ENCODE data around the gene ZC2HC1B. TPM values are rescaled to one million over a fixed set of nuclear protein-coding genes. Genes with fewer than 3 reads are reported as not detected.

Gene ZC2HC1B
- total and polyA plus RNA-seq, 4 donors = not detected

DNA sequence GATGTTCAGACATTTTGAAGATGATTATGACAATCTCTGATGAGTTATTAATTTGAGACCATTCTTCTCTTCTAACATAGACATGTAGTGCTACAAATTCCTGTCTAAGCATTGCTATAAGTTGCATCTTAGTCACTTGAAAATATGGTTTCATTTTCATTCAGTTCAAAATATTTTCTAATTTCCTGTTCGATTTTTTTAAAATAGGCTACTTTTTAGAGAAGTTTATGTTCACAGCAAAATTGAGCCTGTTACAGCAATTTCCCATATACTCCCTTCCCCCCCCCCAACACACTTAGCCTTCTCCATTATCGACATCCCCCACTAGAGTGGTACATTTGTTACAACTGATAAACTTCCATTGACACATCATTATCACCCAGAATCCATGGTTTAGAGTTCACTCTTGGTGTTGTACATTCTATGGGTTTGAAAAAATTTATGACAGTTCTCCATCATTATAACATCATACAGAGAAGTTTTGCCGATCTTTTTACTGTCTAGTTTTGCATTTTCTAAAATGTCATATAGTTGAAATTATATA is 112.6 kb downstream of the ZC2HC1B start:
- no peak overlapping the region for H3K27ac ChIP-seq (ENCODE audit: low read depth in 1 of 2, low read length in 2 of 2)
- H3K4me3 ChIP-seq (ENCODE audit: low read depth in 1 of 3, low read length in 3 of 3) = no peak overlapping the region
- H3K9ac ChIP-seq (ENCODE audit: low read depth in 1 of 2, low read length in 2 of 2) = no peak overlapping the region
- TF ChIP-seq JUND (IDR thresholded peaks at IDR 0.05) (no peak), FOXA2 (IDR thresholded peaks at IDR 0.05) (no peak), RAD21 (IDR thresholded peaks at IDR 0.05) (no peak), NR2F2 (IDR thresholded peaks at IDR 0.05) (no peak), FOXA1 (IDR thresholded peaks at IDR 0.05) (no peak), EGR1 (IDR thresholded peaks at IDR 0.05; ENCODE audit: low read depth in 2 of 2) (no peak), GABPA (IDR thresholded peaks at IDR 0.05 in 1 of 2, conservative IDR thresholded peaks at IDR 0.05 in 1 of 2) (no peak), YY1 (IDR thresholded peaks at IDR 0.05) (no peak), HNF4G (IDR thresholded peaks at IDR 0.05) (no peak), TAF1 (conservative IDR thresholded peaks at IDR 0.05) (no peak), RXRA (IDR thresholded peaks at IDR 0.05) (no peak), HNF4A (conservative IDR thresholded peaks at IDR 0.05) (no peak)
- TF ChIP-seq, protein P1, sequence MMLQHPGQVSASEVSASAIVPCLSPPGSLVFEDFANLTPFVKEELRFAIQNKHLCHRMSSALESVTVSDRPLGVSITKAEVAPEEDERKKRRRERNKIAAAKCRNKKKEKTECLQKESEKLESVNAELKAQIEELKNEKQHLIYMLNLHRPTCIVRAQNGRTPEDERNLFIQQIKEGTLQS (IDR thresholded peaks at IDR 0.05) = no peak
- TF ChIP-seq, protein P2, sequence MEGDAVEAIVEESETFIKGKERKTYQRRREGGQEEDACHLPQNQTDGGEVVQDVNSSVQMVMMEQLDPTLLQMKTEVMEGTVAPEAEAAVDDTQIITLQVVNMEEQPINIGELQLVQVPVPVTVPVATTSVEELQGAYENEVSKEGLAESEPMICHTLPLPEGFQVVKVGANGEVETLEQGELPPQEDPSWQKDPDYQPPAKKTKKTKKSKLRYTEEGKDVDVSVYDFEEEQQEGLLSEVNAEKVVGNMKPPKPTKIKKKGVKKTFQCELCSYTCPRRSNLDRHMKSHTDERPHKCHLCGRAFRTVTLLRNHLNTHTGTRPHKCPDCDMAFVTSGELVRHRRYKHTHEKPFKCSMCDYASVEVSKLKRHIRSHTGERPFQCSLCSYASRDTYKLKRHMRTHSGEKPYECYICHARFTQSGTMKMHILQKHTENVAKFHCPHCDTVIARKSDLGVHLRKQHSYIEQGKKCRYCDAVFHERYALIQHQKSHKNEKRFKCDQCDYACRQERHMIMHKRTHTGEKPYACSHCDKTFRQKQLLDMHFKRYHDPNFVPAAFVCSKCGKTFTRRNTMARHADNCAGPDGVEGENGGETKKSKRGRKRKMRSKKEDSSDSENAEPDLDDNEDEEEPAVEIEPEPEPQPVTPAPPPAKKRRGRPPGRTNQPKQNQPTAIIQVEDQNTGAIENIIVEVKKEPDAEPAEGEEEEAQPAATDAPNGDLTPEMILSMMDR (IDR thresholded peaks at IDR 0.05; ENCODE audit: low read depth, low read length, missing input control) = no peak
- TF ChIP-seq, protein P3, sequence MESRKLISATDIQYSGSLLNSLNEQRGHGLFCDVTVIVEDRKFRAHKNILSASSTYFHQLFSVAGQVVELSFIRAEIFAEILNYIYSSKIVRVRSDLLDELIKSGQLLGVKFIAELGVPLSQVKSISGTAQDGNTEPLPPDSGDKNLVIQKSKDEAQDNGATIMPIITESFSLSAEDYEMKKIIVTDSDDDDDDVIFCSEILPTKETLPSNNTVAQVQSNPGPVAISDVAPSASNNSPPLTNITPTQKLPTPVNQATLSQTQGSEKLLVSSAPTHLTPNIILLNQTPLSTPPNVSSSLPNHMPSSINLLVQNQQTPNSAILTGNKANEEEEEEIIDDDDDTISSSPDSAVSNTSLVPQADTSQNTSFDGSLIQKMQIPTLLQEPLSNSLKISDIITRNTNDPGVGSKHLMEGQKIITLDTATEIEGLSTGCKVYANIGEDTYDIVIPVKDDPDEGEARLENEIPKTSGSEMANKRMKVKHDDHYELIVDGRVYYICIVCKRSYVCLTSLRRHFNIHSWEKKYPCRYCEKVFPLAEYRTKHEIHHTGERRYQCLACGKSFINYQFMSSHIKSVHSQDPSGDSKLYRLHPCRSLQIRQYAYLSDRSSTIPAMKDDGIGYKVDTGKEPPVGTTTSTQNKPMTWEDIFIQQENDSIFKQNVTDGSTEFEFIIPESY (IDR thresholded peaks at IDR 0.05) = no peak
- H3K9me3 ChIP-seq (ENCODE audit: control insufficient read depth in 4 of 4, low read length in 3 of 4) = no peaks in the 10 kb centered on the region
- DNase-seq (ENCODE audit: low spot score) = no peak
- no peaks in the 10 kb centered on the region for H3K27me3 ChIP-seq (ENCODE audit: control insufficient read depth in 4 of 4, insufficient read depth in 4 of 4, low read length in 3 of 4)
- 65% methylated on average over 3 of the region's 3 CpGs for WGBS
- H3K36me3 ChIP-seq (ENCODE audit: control insufficient read depth in 4 of 4, insufficient read depth in 3 of 4, low read depth in 1 of 4, low read length in 3 of 4) = no peaks in the 10 kb centered on the region
- H3K4me1 ChIP-seq (ENCODE audit: control insufficient read depth in 4 of 4, insufficient read depth in 4 of 4, low read length in 3 of 4) = no peaks in the 10 kb centered on the region

DNA sequence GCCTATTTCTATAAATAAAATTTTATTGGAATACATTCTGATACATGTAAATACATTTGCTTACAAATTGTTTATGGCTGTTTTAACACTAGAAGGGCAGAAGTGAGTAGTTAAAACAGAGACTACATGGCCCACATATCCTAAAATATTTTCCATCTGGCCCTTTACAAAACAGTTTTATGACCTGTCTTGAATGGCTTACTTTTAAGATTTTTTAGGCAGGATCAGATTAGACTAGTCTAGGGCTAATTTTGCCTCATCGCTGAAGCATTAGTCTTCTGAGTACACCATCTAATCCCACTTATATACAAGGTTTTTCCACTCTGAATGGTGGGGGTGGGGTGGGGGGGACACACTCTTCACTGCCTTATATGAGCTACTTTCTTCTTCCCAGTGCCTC is 116.6 kb downstream of the ZC2HC1B start:
- TF ChIP-seq, protein P4, sequence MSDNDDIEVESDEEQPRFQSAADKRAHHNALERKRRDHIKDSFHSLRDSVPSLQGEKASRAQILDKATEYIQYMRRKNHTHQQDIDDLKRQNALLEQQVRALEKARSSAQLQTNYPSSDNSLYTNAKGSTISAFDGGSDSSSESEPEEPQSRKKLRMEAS (IDR thresholded peaks at IDR 0.05) = no peak
- TF ChIP-seq RAD21 (IDR thresholded peaks at IDR 0.05) (no peak), JUND (IDR thresholded peaks at IDR 0.05) (no peak), GABPA (IDR thresholded peaks at IDR 0.05 in 1 of 2, conservative IDR thresholded peaks at IDR 0.05 in 1 of 2) (no peak), SP1 (IDR thresholded peaks at IDR 0.05) (no peak), FOXA2 (IDR thresholded peaks at IDR 0.05) (no peak), NR2F2 (IDR thresholded peaks at IDR 0.05) (no peak), HNF4A (conservative IDR thresholded peaks at IDR 0.05) (no peak), FOXA1 (IDR thresholded peaks at IDR 0.05) (no peak), YY1 (IDR thresholded peaks at IDR 0.05) (no peak), RXRA (IDR thresholded peaks at IDR 0.05) (no peak), HNF4G (IDR thresholded peaks at IDR 0.05) (no peak), EGR1 (IDR thresholded peaks at IDR 0.05; ENCODE audit: low read depth in 2 of 2) (no peak), TAF1 (conservative IDR thresholded peaks at IDR 0.05) (no peak)
- TF ChIP-seq, protein P2 (IDR thresholded peaks at IDR 0.05; ENCODE audit: low read depth, low read length, missing input control) = no peak
- TF ChIP-seq, protein P5, sequence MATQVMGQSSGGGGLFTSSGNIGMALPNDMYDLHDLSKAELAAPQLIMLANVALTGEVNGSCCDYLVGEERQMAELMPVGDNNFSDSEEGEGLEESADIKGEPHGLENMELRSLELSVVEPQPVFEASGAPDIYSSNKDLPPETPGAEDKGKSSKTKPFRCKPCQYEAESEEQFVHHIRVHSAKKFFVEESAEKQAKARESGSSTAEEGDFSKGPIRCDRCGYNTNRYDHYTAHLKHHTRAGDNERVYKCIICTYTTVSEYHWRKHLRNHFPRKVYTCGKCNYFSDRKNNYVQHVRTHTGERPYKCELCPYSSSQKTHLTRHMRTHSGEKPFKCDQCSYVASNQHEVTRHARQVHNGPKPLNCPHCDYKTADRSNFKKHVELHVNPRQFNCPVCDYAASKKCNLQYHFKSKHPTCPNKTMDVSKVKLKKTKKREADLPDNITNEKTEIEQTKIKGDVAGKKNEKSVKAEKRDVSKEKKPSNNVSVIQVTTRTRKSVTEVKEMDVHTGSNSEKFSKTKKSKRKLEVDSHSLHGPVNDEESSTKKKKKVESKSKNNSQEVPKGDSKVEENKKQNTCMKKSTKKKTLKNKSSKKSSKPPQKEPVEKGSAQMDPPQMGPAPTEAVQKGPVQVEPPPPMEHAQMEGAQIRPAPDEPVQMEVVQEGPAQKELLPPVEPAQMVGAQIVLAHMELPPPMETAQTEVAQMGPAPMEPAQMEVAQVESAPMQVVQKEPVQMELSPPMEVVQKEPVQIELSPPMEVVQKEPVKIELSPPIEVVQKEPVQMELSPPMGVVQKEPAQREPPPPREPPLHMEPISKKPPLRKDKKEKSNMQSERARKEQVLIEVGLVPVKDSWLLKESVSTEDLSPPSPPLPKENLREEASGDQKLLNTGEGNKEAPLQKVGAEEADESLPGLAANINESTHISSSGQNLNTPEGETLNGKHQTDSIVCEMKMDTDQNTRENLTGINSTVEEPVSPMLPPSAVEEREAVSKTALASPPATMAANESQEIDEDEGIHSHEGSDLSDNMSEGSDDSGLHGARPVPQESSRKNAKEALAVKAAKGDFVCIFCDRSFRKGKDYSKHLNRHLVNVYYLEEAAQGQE (IDR thresholded peaks at IDR 0.05) = no peak
- TF ChIP-seq, protein P3 (IDR thresholded peaks at IDR 0.05) = no peak
- TF ChIP-seq, protein P1 (IDR thresholded peaks at IDR 0.05) = no peak
- WGBS = 97% methylated on average over 1 of the region's 1 CpG
- no peak overlapping the region for H3K9ac ChIP-seq (ENCODE audit: low read depth in 1 of 2, low read length in 2 of 2)
- H3K4me3 ChIP-seq (ENCODE audit: low read depth in 1 of 3, low read length in 3 of 3) = no peak overlapping the region
- H3K27me3 ChIP-seq (ENCODE audit: control insufficient read depth in 4 of 4, insufficient read depth in 4 of 4, low read length in 3 of 4) = no peaks in the 10 kb centered on the region
- no peaks in the 10 kb centered on the region for H3K9me3 ChIP-seq (ENCODE audit: control insufficient read depth in 4 of 4, low read length in 3 of 4)
- H3K4me1 ChIP-seq (ENCODE audit: control insufficient read depth in 4 of 4, insufficient read depth in 4 of 4, low read length in 3 of 4) = no peaks in the 10 kb centered on the region
- no peak for DNase-seq (ENCODE audit: low spot score)
- no peaks in the 10 kb centered on the region for H3K36me3 ChIP-seq (ENCODE audit: control insufficient read depth in 4 of 4, insufficient read depth in 3 of 4, low read depth in 1 of 4, low read length in 3 of 4)
- H3K27ac ChIP-seq (ENCODE audit: low read depth in 1 of 2, low read length in 2 of 2) = no peak overlapping the region

Data from liver (tissue), 9 donors.